ENCODE measurements around the gene TMPRSS3. TPM values are rescaled to one million over a fixed set of nuclear protein-coding genes. Genes with fewer than 3 reads are reported as not detected.

Gene TMPRSS3
- total RNA-seq, 1 donor = not detected

- no peak overlapping the region for H3K4me3 ChIP-seq (ENCODE audit: low read depth, low read length)
- no peak for TF ChIP-seq CTCF (IDR thresholded peaks at IDR 0.05; ENCODE audit: insufficient read depth, low read depth, low read length)
- no peak for DNase-seq (ENCODE audit: low read depth)
Observed at GRCh38 chr21:42346441-42346840, 49.4 kb downstream of the TMPRSS3 start.

- no peak for DNase-seq (ENCODE audit: low read depth)
- H3K4me3 ChIP-seq (ENCODE audit: low read depth, low read length) = no peak overlapping the region
- no peak for TF ChIP-seq CTCF (IDR thresholded peaks at IDR 0.05; ENCODE audit: insufficient read depth, low read depth, low read length)
Observed at GRCh38 chr21:42344631-42345030, 51.2 kb downstream of the TMPRSS3 start.

- H3K4me3 ChIP-seq (ENCODE audit: low read depth, low read length) = no peak overlapping the region
- DNase-seq (ENCODE audit: low read depth) = no peak
- no peak for TF ChIP-seq CTCF (IDR thresholded peaks at IDR 0.05; ENCODE audit: insufficient read depth, low read depth, low read length)
Observed at GRCh38 chr21:42343963-42344510, 51.8 kb downstream of the TMPRSS3 start.

GRCh38 chr21:42343556-42343955 lies 52.3 kb downstream of the TMPRSS3 start:
- no peak overlapping the region for H3K4me3 ChIP-seq (ENCODE audit: low read depth, low read length)
- no peak for TF ChIP-seq CTCF (IDR thresholded peaks at IDR 0.05; ENCODE audit: insufficient read depth, low read depth, low read length)
- no peak for DNase-seq (ENCODE audit: low read depth)

- no peak for DNase-seq (ENCODE audit: low read depth)
- TF ChIP-seq CTCF (IDR thresholded peaks at IDR 0.05; ENCODE audit: insufficient read depth, low read depth, low read length) = no peak
- no peak overlapping the region for H3K4me3 ChIP-seq (ENCODE audit: low read depth, low read length)
Observed at GRCh38 chr21:42343101-42343500, 52.8 kb downstream of the TMPRSS3 start.

- TF ChIP-seq CTCF (IDR thresholded peaks at IDR 0.05; ENCODE audit: insufficient read depth, low read depth, low read length) = no peak
- DNase-seq (ENCODE audit: low read depth) = no peak
- no peak overlapping the region for H3K4me3 ChIP-seq (ENCODE audit: low read depth, low read length)
Observed at GRCh38 chr21:42341776-42342542, 53.9 kb downstream of the TMPRSS3 start.

Measured in fibroblast of villous mesenchyme (primary cell).